WTC11 (cell line): ENCODE measurements around the gene CA5A. TPM values are rescaled to one million over a fixed set of nuclear protein-coding genes. Genes with fewer than 3 reads are reported as not detected.
"Not testable (repeated sequence)": the region's sequence is repeated elsewhere in the genome, so short reads cannot be mapped to it uniquely, and the experiment has no call there.

Experiments
- ATAC-seq: fragments of 200-7000 bp; cut with Tn5 transposase; 2 replicates; pipeline ENCODE4 v1.10.0; 2021; ENCODE audit warnings: mild to moderate bottlenecking, moderate library complexity
- CTCF ChIA-PET: fragments of 300-600 bp; sonication (Branson Sonifier 250); formaldehyde crosslinking; loops from one replicate; lab custom pipeline; 2021; ENCODE audit warnings: antibody characterized with exemption; lab: Charles Lee
- POLR2A ChIA-PET: fragments of 350-600 bp; sonication (Branson Sonifier 250); formaldehyde crosslinking; loops from one replicate; lab custom pipeline; 2021; ENCODE audit warnings: antibody characterized with exemption; lab: Charles Lee
- DNase-seq: peaks from one replicate; pipeline ENCODE4 v3.0.0; 2021; ENCODE audit warnings: low spot score
- H3K27ac Mint-ChIP-seq: 2 replicates; pipeline ENCODE4 v1.8.0; 2021; ENCODE audit warnings: mixed read lengths
- H3K27me3 Mint-ChIP-seq: 2 replicates; pipeline ENCODE4 v1.8.0; 2021; ENCODE audit warnings: low read depth, mild to moderate bottlenecking, moderate library complexity, mixed read lengths
- H3K36me3 Mint-ChIP-seq: 2 replicates; pipeline ENCODE4 v1.8.0; 2021; ENCODE audit warnings: mixed read lengths
- H3K4me1 Mint-ChIP-seq: 2 replicates; pipeline ENCODE4 v1.8.0; 2022; ENCODE audit warnings: mixed read lengths
- H3K4me3 Mint-ChIP-seq: 2 replicates; pipeline ENCODE4 v1.8.0; 2021; ENCODE audit warnings: mild to moderate bottlenecking, moderate library complexity, mixed read lengths
- H3K9me3 Mint-ChIP-seq: 2 replicates; pipeline ENCODE4 v1.8.0; 2021; ENCODE audit warnings: mixed read lengths
- E2F5 ChIP-seq: sonication (generic); formaldehyde crosslinking; IDR thresholded peaks from 2 replicates; pipeline ENCODE4 v1.8.1; 2022; ENCODE audit warnings: mild to moderate bottlenecking, moderate library complexity, missing genetic modification reagents
- FOXP4 ChIP-seq: sonication (generic); formaldehyde crosslinking; IDR thresholded peaks from 2 replicates; pipeline ENCODE4 v1.8.0; 2022; ENCODE audit warnings: mild to moderate bottlenecking, missing genetic modification reagents
- GABPB1 ChIP-seq: sonication (generic); formaldehyde crosslinking; IDR thresholded peaks from 2 replicates; pipeline ENCODE4 v1.8.1; 2023; ENCODE audit warnings: mild to moderate bottlenecking, missing genetic modification reagents
- HMGXB4 ChIP-seq: sonication (generic); formaldehyde crosslinking; IDR thresholded peaks from 2 replicates; pipeline ENCODE4 v1.8.1; 2023; ENCODE audit warnings: mild to moderate bottlenecking, moderate library complexity, missing genetic modification reagents
- IRF1 ChIP-seq: sonication (generic); formaldehyde crosslinking; IDR thresholded peaks from 2 replicates; pipeline ENCODE4 v1.8.0; 2023; ENCODE audit warnings: missing genetic modification reagents
- MAX ChIP-seq: sonication (generic); formaldehyde crosslinking; IDR thresholded peaks from 2 replicates; pipeline ENCODE4 v1.8.0; 2022; ENCODE audit warnings: mild to moderate bottlenecking, missing genetic modification reagents
- MYBL2 ChIP-seq: sonication (generic); formaldehyde crosslinking; IDR thresholded peaks from 2 replicates; pipeline ENCODE4 v1.8.1; 2023; ENCODE audit warnings: mild to moderate bottlenecking, moderate library complexity, missing genetic modification reagents
- NFE2L1 ChIP-seq: sonication (generic); formaldehyde crosslinking; IDR thresholded peaks from 2 replicates; pipeline ENCODE4 v1.8.1; 2023; ENCODE audit warnings: missing genetic modification reagents
- SMAD3 ChIP-seq: sonication (generic); formaldehyde crosslinking; IDR thresholded peaks from 2 replicates; pipeline ENCODE4 v1.8.0; 2022; ENCODE audit warnings: missing genetic modification reagents, mild to moderate bottlenecking, borderline replicate concordance
- TEAD1 ChIP-seq: sonication (generic); formaldehyde crosslinking; IDR thresholded peaks from 2 replicates; pipeline ENCODE4 v1.8.0; 2022; ENCODE audit warnings: mild to moderate bottlenecking, missing genetic modification reagents
- TEAD4 ChIP-seq: sonication (generic); formaldehyde crosslinking; IDR thresholded peaks from 2 replicates; pipeline ENCODE4 v1.8.0; 2022; ENCODE audit warnings: mild to moderate bottlenecking, missing genetic modification reagents
- TP53 ChIP-seq: sonication (generic); formaldehyde crosslinking; IDR thresholded peaks from 2 replicates; pipeline ENCODE4 v1.8.1; 2023; ENCODE audit warnings: mild to moderate bottlenecking, missing genetic modification reagents
- ZBTB21 ChIP-seq: sonication (generic); formaldehyde crosslinking; IDR thresholded peaks from 2 replicates; pipeline ENCODE4 v1.8.1; 2023; ENCODE audit warnings: mild to moderate bottlenecking, missing genetic modification reagents, borderline replicate concordance
- ZNF281 ChIP-seq: sonication (generic); formaldehyde crosslinking; IDR thresholded peaks from 2 replicates; pipeline ENCODE4 v1.8.0; 2023; ENCODE audit warnings: mild to moderate bottlenecking, missing genetic modification reagents
- ZNF423 ChIP-seq: fragments of 250-450 bp; sonication (Bioruptor Pico); IDR thresholded peaks from 2 replicates; pipeline ENCODE4 v2.1.2; 2022; ENCODE audit warnings: mild to moderate bottlenecking, moderate library complexity
- total RNA-seq: library from RNA; stranded (reverse); gene quantifications from 3 replicates; pipeline ENCODE4 v1.2.3, GENCODE V29; 2021

The CA5A gene
- total RNA-seq, 1 experiment from 2014 or later, result not detected

- CTCF ChIA-PET, result interaction anchor here (0.6 to 13.1 kb wide), 23 partner anchors 10 to 282 kb away, joined by 3 to 234 read pairs (median 4); partner anchors contain the start of genes BANP and KLHDC4
- ATAC-seq, result peak; percentile 25
- TF ChIP-seq TEAD1 (CRISPR knock-in tag) (peak; percentile 94; the same call in 1 of the 2 replicates), ZNF423 (CRISPR knock-in tag) (peak; percentile 98), TEAD4 (CRISPR knock-in tag) (peak; percentile 88; the same call in 1 of the 2 replicates), GABPB1 (CRISPR knock-in tag) (peak; percentile 97)
Observed at GRCh38 chr16:87870418-87871291, 65.7 kb downstream of the CA5A start.

GRCh38 chr16:87869879-87870417 is 66.4 kb downstream of the CA5A start:
- CTCF ChIA-PET, result interaction anchor here (1.4 to 13.1 kb wide), 6 partner anchors 20 to 101 kb away, joined by 3 to 234 read pairs (median 33); no protein-coding TSS in a partner anchor

More at GRCh38 chr16:87870418-87871291, 65.7 kb downstream of the CA5A start:
- Mint-ChIP-seq H3K36me3 (peaks cover 12% of the 10 kb centered on the region), H3K4me3 (peak overlapping the region; percentile 51), H3K27ac (peak overlapping the region; percentile 84), H3K27me3 (peaks cover 53% of the 10 kb centered on the region), H3K4me1 (peaks cover 74% of the 10 kb centered on the region)
- POLR2A ChIA-PET, result interaction anchor here (0.8 to 3.7 kb wide), 7 partner anchors 10 to 104 kb away, joined by 3 to 45 read pairs (median 5); partner anchors contain the start of gene KLHDC4
- not testable (repeated sequence) for H3K9me3 Mint-ChIP-seq
- DNase-seq, result peak; percentile 88

GRCh38 chr16:87869061-87869878 is 67.1 kb downstream of the CA5A start, which contains the start of gene SLC7A5:
Gene SLC7A5 (minus strand): TSS chr16:87869507. CDS start chr16:87869422, 85 bp downstream.
- not testable (repeated sequence) for H3K9me3 Mint-ChIP-seq
- CTCF ChIA-PET, result interaction anchor here (2.8 to 13.1 kb wide), 3 partner anchors 19 to 92 kb away, joined by 40 to 234 read pairs (median 192); no protein-coding TSS in a partner anchor
- Mint-ChIP-seq H3K4me3 (peak within 1 kb of the TSS; percentile 87), H3K4me1 (peaks cover 72% of the 10 kb centered on the region), H3K27me3 (peaks cover 66% of the 10 kb centered on the region), H3K36me3 (peaks cover 16% of the 10 kb centered on the region), H3K27ac (peak within 1 kb of the TSS; percentile 53; the same call in 1 of the 2 replicates)
- peak; percentile 90 for DNase-seq
- peak; percentile 57 for ATAC-seq
- POLR2A ChIA-PET, result interaction anchor here (0.5 to 3.7 kb wide), 6 partner anchors 13 to 386 kb away, joined by 3 to 45 read pairs (median 8); partner anchors contain the start of gene KLHDC4
- TF ChIP-seq NFE2L1 (CRISPR knock-in tag) (peak; percentile 86; the same call in 1 of the 2 replicates), GABPB1 (CRISPR knock-in tag) (peak; percentile 75), SMAD3 (CRISPR knock-in tag) (peak; percentile 59; the same call in 1 of the 2 replicates), ZNF281 (CRISPR knock-in tag) (0 out of 2 replicates have a peak, but pooled peaks have one; percentile 73), MAX (CRISPR knock-in tag) (peak; percentile 97), MYBL2 (peak; percentile 88), HMGXB4 (CRISPR knock-in tag) (0 out of 2 replicates have a peak, but pooled peaks have one; percentile 13), FOXP4 (CRISPR knock-in tag) (peak; percentile 80), E2F5 (CRISPR knock-in tag) (peak; percentile 62), TP53 (CRISPR knock-in tag) (peak; percentile 76; the same call in 1 of the 2 replicates), IRF1 (peak; percentile 51; the same call in 1 of the 2 replicates), TEAD4 (CRISPR knock-in tag) (peak; percentile 32; the same call in 1 of the 2 replicates), ZBTB21 (CRISPR knock-in tag) (0 out of 2 replicates have a peak, but pooled peaks have one; percentile 50)

More at GRCh38 chr16:87869879-87870417, 66.4 kb downstream of the CA5A start:
- peak overlapping the region; percentile 51 for H3K4me3 Mint-ChIP-seq
- H3K27me3 Mint-ChIP-seq, result peaks cover 59% of the 10 kb centered on the region
- DNase-seq, H3K9me3 Mint-ChIP-seq, ATAC-seq: not testable (repeated sequence)
- H3K36me3 Mint-ChIP-seq, result peaks cover 13% of the 10 kb centered on the region
- peaks cover 72% of the 10 kb centered on the region for H3K4me1 Mint-ChIP-seq
- peak overlapping the region; percentile 53; the same call in 1 of the 2 replicates for H3K27ac Mint-ChIP-seq
- POLR2A ChIA-PET, result interaction anchor here (0.5 to 3.7 kb wide), 6 partner anchors 14 to 387 kb away, joined by 3 to 45 read pairs (median 8); partner anchors contain the start of gene KLHDC4
